Stimulated activated CD8-positive, alpha-beta memory T cell treated with anti-CD3 and anti-CD28 coated beads, Interleukin-7, amount 100 ng/mL, for 4 hours (primary cell): ENCODE data around the gene ACTG1.

Experiments used
- DNase-seq, 2 donors: peaks; one replicate each; pipeline ENCODE4 v3.0.0-alpha.2; 2020; ENCODE audit warnings: low read depth in 2 of 2

The ACTG1 gene

DNA sequence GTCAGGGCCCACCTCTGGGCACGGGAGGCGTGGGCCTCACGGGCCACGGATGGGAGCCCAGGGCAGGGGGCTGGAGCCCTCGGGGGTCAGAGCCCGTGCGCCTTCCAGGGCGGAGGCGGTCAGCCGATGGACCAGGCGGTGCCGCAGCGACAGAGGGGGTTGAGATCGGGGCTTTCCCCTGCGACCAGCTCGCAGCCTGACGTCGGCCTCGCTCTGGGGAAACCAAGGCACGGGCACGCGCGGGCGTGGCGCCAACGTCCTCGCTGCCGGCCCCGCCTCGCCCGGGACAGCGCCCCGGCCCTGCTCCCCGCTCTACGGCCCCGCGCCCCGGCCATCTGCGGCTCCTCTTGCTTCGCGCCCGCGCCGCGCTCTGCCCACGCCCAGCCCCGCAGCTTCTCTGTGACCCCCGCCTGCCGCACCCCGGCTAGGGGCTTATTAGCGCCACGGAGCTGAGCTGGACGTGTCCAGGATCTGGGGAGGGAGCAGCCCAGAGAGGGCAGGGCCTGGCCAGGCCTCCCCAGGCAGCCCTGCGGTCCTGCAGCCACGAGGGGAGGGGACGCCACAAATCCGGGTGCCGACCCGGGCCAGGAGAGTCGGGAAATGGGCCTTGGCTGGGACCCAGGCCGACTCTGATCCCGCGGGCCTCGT lies 13.5 kb downstream of the ACTG1 start:
- DNase-seq = no peak

DNA sequence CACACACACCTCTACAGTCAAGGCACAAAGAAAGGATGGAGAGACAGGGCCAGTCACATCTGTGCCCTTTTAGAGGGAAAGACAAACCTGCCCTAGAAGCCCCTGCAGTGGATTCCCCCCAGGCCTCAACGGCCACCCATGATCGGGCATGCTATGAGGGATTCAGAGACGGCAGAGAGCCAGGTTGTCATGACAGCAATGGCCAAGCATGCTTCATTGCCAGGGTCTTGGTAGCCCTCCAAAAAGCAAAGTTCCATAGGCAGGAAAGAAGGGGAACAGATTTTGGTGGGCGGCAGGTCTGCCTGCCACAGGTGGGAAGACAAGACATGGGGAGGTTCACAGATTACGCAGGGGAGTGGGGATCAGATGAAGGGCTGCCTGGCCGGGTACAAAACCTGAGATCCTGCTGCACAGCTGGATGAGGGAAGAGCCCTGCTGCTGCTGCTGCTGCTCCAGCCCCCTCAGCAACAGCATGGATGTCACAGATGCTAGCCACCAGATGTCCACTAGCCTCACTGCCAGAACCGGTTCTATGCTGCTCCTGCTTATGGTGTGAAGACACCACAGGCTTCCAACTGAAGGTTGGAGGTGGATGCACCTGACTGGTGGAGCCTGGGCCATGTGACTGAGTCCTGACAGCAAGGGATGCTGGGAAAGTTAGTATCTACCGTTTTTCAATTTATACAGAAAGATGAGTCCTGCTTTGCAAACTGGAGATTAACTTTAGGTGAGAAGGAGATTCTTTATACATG lies 17.8 kb downstream of the ACTG1 start:
- no peak for DNase-seq

GRCh38 chr17:81493198-81494038 lies 19.2 kb downstream of the ACTG1 start:
- DNase-seq = no peak

- DNase-seq = no peak
These were observed 19.9 kb downstream of the ACTG1 start for GRCh38 chr17:81492706-81493105.

- DNase-seq = no peak
These were observed 20.4 kb downstream of the ACTG1 start for GRCh38 chr17:81492202-81492601.

DNA sequence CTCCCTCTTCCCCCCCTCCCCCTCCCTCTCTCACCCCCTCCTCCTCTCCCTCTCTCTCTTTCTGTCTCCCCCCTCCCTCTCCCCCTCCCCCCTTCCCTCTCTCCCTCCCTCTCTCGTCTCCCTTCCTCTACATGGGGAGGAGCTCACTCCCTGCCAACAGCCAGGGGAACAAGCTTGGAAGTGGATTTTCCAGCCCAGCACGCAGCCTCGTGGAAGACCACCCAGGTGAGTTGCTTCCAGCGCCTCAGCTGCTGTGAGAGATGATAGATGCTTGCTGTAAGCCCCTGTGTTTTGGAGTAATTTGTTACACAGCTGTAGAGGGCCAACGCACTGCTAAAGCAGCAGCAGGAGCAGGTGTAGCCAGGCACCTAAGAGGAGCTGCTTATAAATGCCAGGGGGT lies 20.8 kb downstream of the ACTG1 start:
- DNase-seq = no peak

DNA sequence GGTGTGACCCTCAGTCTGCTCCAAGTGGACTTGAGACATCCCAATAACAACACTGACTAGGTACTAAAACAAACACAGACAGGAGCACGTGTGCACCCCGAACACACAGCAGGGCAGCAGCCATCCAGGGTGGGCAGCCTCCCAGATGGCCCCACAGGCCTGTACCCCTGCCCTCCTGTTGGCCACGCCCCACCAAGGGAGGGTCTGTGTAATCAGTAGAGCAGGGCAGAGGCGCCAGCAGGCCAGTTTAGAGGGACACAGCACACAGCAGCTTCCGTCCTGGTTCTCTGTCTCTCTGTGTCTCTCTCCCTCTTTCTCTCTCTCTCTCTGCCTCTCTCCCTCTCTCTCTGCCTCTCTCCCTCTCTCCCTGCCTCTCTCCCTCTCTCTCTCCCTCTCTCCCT lies 21.4 kb downstream of the ACTG1 start:
- DNase-seq = no peak

- no peak for DNase-seq
These were observed 22.3 kb downstream of the ACTG1 start for GRCh38 chr17:81489998-81490992.

GRCh38 chr17:81489012-81489997 lies 23.3 kb downstream of the ACTG1 start:
- DNase-seq = no peak

DNA sequence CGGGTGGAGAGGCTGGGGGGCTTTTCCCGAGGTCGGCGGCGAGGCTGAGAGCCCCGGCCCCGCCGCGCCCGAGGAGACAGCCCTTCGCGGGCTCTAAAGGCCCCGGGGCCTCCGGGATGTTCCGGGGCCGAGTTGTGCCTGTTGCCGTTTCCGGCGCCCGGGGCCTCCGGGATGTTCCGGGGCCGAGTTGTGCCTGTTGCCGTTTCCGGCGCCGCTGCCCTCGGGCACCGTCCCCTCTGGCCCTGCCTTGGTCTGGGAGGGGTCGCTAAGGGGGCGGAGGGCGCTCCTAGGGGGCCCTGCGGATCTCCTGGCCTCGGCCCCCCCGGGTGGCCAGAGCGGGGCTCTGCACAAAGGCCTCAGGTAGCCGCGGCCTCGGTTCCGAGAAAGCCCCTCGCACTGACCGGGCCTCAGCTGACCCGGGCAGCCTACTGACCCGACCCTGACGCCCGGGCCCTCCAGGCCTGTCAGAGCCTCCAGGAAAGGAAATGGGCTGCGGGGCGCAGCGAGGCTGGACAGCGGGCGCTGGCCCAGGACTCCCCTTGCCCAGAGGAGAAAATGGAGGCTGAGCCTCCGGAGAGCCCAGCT lies 24.2 kb downstream of the ACTG1 start:
- DNase-seq = no peak

- peak; percentile 19 to 77 for DNase-seq
These were observed 24.9 kb downstream of the ACTG1 start for GRCh38 chr17:81487487-81488275.

GRCh38 chr17:81487089-81487486 lies 25.5 kb downstream of the ACTG1 start:
- no peak for DNase-seq

DNA sequence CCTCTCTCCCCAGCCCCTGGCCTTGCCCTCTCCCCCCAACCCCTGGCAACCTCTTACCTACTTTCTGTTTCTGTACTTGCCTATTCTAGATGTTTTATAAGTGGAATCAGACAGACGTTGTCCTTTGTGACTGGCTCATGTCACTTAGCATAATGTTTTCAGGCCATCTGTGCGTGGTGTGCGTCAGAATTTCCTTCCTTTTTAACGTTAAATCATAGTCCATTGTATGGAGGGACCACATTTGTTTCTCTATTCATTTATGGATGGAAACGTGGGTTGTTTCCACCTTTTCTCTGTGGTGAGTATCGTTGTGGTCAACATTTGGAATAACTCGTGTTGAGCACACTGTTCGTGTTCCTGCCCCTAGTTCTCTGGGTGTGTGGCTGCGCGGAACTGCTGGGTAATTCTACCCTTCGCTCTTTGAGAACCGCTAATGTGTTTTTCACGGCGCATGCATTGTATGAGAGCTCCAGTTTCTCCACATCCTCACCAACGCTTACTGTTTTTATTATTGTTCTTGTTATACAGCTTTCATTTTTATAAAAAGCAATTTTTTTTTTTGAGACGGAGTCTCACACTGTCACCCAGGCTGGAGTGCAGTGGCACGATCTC lies 26.3 kb downstream of the ACTG1 start:
- no peak for DNase-seq

- peak; percentile 64 to 80 for DNase-seq
These were observed 28.2 kb downstream of the ACTG1 start for GRCh38 chr17:81484195-81484979.

DNA sequence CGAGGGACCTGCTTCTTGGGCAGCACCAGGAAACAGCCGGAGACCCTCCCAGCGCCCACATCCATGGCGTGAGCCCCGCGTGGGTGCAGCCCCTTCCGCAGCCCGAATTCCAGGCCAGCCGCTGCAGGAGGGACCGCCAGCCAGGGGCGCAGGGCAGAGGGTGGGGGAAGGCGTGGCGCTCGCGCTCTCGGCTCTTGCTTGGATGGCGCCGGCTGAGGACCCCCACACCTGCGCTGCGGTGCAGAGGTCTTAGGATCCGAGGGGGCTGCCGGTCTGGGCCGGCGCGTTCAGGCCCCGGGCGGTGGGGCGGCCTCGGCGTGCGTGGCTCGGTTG lies 28.8 kb downstream of the ACTG1 start:
- no peak for DNase-seq

DNA sequence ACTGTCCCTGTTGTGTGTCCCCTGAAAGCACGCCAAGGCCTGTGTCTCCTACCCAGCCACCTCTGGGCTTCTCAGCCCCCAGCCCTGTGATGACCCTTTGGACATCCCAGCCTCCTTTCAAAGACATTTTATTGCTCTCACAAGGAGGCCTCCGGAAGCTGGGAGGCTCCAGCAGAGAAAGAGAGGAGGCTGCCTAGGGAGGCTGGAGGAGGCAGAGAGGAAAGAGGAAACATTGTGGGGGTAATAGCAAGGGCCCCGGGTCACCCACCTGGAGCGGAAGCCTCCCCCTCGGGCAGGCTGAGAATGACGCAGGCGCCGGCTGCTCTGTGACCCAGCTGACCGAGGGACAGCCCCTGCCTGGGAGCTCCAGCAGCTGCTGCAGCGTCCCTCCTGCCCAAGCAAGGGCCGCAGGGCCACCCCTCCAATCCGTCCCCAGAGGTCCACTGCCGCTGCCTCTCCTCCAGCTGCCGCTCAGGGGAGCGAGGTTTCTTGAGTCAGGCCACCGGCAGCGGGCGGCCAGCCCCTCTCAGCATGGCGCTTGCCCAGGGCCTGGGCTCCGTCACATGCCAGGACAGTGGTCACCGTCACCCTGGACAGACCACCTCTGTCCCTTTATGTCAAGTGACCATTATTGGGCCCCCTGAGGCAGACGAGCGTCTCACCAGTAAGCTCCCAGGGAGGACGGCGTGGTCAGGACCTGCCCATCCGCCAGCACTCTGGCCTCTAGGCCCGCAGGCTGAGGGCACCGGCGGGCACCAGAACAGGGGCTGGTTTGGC lies 29.3 kb downstream of the ACTG1 start:
- DNase-seq = no peak

GRCh38 chr17:81482673-81483072 lies 29.9 kb downstream of the ACTG1 start:
- DNase-seq = no peak
